GM23248 (cell line): ENCODE measurements around the gene MXD1.

Experiments used
- EZH2 ChIP-seq: fragments of 200-600 bp; sonication (generic); IDR thresholded peaks from 2 replicates; pipeline ENCODE4 v1.6.1; 2018; ENCODE audit warnings: antibody characterized with exemption, mild to moderate bottlenecking; ENCODE audit not compliant: insufficient read depth, poor library complexity, severe bottlenecking
- EZH2phosphoT487 ChIP-seq: fragments of 200-600 bp; sonication (generic); IDR thresholded peaks from 2 replicates; pipeline ENCODE4 v1.6.1; 2018; ENCODE audit warnings: antibody characterized with exemption, moderate library complexity, mild to moderate bottlenecking, low read depth; ENCODE audit not compliant: insufficient read depth

DNA sequence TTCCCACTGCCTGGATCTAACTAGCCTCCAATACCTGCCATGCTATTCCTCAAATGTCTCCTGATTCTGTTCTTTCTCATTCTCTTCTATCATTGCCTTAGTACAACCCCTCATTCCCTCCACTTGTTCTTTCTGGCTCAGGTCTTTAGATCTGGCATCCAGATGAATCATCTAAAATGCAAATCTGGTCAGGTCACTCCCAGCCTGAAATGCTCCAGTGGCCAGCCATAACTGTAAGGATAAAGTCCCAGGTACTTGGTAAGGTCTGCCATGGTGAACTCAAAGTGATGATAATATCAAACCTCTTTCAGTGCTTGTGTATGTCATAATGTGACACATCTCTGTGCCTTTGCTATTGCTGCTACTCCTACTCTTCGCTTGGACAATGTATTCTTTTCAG, 24.0 kb upstream of the MXD1 start:
- TF ChIP-seq EZH2 = no peak
- no peak for TF ChIP-seq EZH2phosphoT487
